SK-N-SH (cell line): ENCODE measurements around the gene INPP5K. TPM values are rescaled to one million over a fixed set of nuclear protein-coding genes. Genes with fewer than 3 reads are reported as not detected.

ENCODE experiments used
- CTCF ChIA-PET: fragments of 300-600, 350-600 bp; formaldehyde crosslinking; extraction: SDS; loops from one replicate; lab custom pipeline; 2021; lab: Yijun Ruan, JAX
- POLR2A ChIA-PET: fragments of 350-600 bp; sonication (Branson Sonifier 250); formaldehyde crosslinking; extraction: SDS; loops from one replicate; lab custom pipeline; 2020; ENCODE audit warnings: antibody characterized with exemption, inconsistent platforms; lab: Yijun Ruan, JAX
- DNase-seq: peaks from one replicate; pipeline ENCODE4 v3.0.0; 2012
- H2AFZ ChIP-seq: fragments of 200-600 bp; sonication (generic); 2 replicates; pipeline ENCODE4 v1.8.1; 2016; ENCODE audit warnings: antibody characterized with exemption, mild to moderate bottlenecking, low read depth
- H3F3A ChIP-seq: fragments of 200-600 bp; sonication (generic); replicated peaks from 2 replicates; pipeline ENCODE3; 2016; ENCODE audit warnings: antibody characterized with exemption, mild to moderate bottlenecking; ENCODE audit not compliant: insufficient read depth
- H3K27ac ChIP-seq, 2 experiments: fragments of 200-500 bp in 1 of 2; fragments of 200-600 bp in 1 of 2; sonication (Bioruptor generic) in 1 of 2; sonication (generic), shearing (Covaris generic) in 1 of 2; 2 replicates each; pipeline versions ENCODE4 v1.5.1 to v1.6.1; 2014 to 2016; ENCODE audit warnings: low read depth in 2 of 2, inconsistent platforms in 1 of 2, low read length in 1 of 2, mild to moderate bottlenecking in 1 of 2, mixed read lengths in 1 of 2
- H3K27me3 ChIP-seq: fragments of 200-600 bp; sonication (generic), shearing (Covaris generic); 2 replicates; pipeline ENCODE4 v1.6.1; 2016; ENCODE audit warnings: mixed run types; ENCODE audit not compliant: insufficient read depth
- H3K36me3 ChIP-seq, 2 experiments: fragments of 200-500 bp in 1 of 2; fragments of 200-600 bp in 1 of 2; sonication (Bioruptor generic) in 1 of 2; sonication (generic) in 1 of 2; replicated peaks in 1 of 2; 2 replicates each; pipeline versions ENCODE3 to v1.5.1; 2014 to 2016; ENCODE audit warnings: low read length in 1 of 2, mild to moderate bottlenecking in 1 of 2; ENCODE audit not compliant: insufficient read depth in 2 of 2, control insufficient read depth in 1 of 2
- H3K4me1 ChIP-seq, 2 experiments: fragments of 200-500 bp in 1 of 2; fragments of 200-600 bp in 1 of 2; sonication (Bioruptor generic) in 1 of 2; sonication (generic), shearing (Covaris generic) in 1 of 2; 2 replicates each; pipeline versions ENCODE4 v1.5.1 to v1.6.1; 2014 to 2016; ENCODE audit warnings: low read depth in 1 of 2, low read length in 1 of 2, mixed run types in 1 of 2; ENCODE audit not compliant: insufficient read depth in 2 of 2, control insufficient read depth in 1 of 2
- H3K4me2 ChIP-seq: fragments of 200-600 bp; sonication (generic), shearing (Covaris generic); 2 replicates; pipeline ENCODE4 v1.6.1; 2017; ENCODE audit warnings: mixed run types
- H3K4me3 ChIP-seq, 2 experiments: fragments of 200-500 bp in 1 of 2; fragments of 200-600 bp in 1 of 2; sonication (Bioruptor generic) in 1 of 2; sonication (generic), shearing (Covaris generic) in 1 of 2; 2 replicates each; pipeline versions ENCODE4 v1.5.1 to v1.8.1; 2014 to 2016; ENCODE audit warnings: low read depth in 2 of 2, inconsistent platforms in 1 of 2, low read length in 1 of 2, mild to moderate bottlenecking in 1 of 2, mixed read lengths in 1 of 2, moderate library complexity in 1 of 2
- H3K79me2 ChIP-seq: fragments of 200-600 bp; sonication (generic); 2 replicates; pipeline ENCODE4 v1.8.1; 2017; ENCODE audit warnings: mild to moderate bottlenecking; ENCODE audit not compliant: insufficient read depth
- H3K9ac ChIP-seq: fragments of 200-600 bp; sonication (generic); 2 replicates; pipeline ENCODE4 v1.6.1; 2017; ENCODE audit warnings: mixed run types
- H3K9me2 ChIP-seq: fragments of 200-600 bp; sonication (generic); 2 replicates; pipeline ENCODE4 v1.6.1; 2017; ENCODE audit warnings: mixed run types
- H3K9me3 ChIP-seq: fragments of 200-600 bp; sonication (generic); 2 replicates; pipeline ENCODE4 v1.6.1; 2017; ENCODE audit warnings: mixed run types, mild to moderate bottlenecking, moderate library complexity
- H4K20me1 ChIP-seq: fragments of 200-600 bp; sonication (generic); 2 replicates; pipeline ENCODE4 v1.6.1; 2017; ENCODE audit warnings: mild to moderate bottlenecking, mixed run types; ENCODE audit not compliant: insufficient read depth
- EP300 ChIP-seq, 2 experiments: IDR thresholded peaks; 2 replicates each; pipeline versions ENCODE4 v1.4.0 to v1.6.1; 2012; ENCODE audit warnings: borderline replicate concordance in 1 of 2, low read depth in 1 of 2, low read length in 1 of 2
- EZH2phosphoT487 ChIP-seq: fragments of 200-600 bp; sonication (generic); IDR thresholded peaks from 2 replicates; pipeline ENCODE4 v1.6.1; 2017; ENCODE audit warnings: low read depth, mixed run types, mild to moderate bottlenecking, antibody characterized with exemption, moderate library complexity, borderline replicate concordance
- FOXJ3 ChIP-seq: sonication (generic); formaldehyde crosslinking; IDR thresholded peaks from 2 replicates; pipeline ENCODE4 v1.5.1; 2020; ENCODE audit warnings: mild to moderate bottlenecking, missing genetic modification reagents
- FOXM1 ChIP-seq: IDR thresholded peaks from 2 replicates; pipeline ENCODE4 v1.4.0; 2012; ENCODE audit warnings: low read depth, mild to moderate bottlenecking
- JUND ChIP-seq: IDR thresholded peaks from 2 replicates; pipeline ENCODE4 v1.4.0; 2012
- MXI1 ChIP-seq: IDR thresholded peaks from 2 replicates; pipeline ENCODE4 v1.6.1; 2012; ENCODE audit warnings: mild to moderate bottlenecking, low read depth, low read length, improper control_type of control experiment
- PBX3 ChIP-seq: IDR thresholded peaks from 2 replicates; pipeline ENCODE4; 2012
- RAD21 ChIP-seq: IDR thresholded peaks from 2 replicates; pipeline ENCODE4 v1.6.1; 2012; ENCODE audit warnings: mild to moderate bottlenecking, low read length
- SMC3 ChIP-seq: IDR thresholded peaks from 2 replicates; pipeline ENCODE4 v1.6.1; 2012; ENCODE audit warnings: low read depth, low read length, improper control_type of control experiment
- USF2 ChIP-seq: fragments of 150-350 bp; IDR thresholded peaks from 2 replicates; pipeline ENCODE4 v1.6.1; 2017; ENCODE audit warnings: antibody characterized with exemption, low read length, low read depth, borderline replicate concordance
- ZBTB33 ChIP-seq: IDR thresholded peaks from 2 replicates; pipeline ENCODE4 v1.4.0; 2012; ENCODE audit warnings: low read depth, borderline replicate concordance
- WGBS: methylation state at CpG from one replicate; pipeline ENCODE4 v1.1.6; 2017; ENCODE audit warnings: low lambda C conversion rate; 5-methylcytosine and 5-hydroxymethylcytosine counted together
- polyA plus RNA-seq, 3 experiments: library from polyadenylated mRNA; depleted of rRNA; stranded (reverse); fragments of >200 nt; gene quantifications; 2 replicates each; pipeline ENCODE4 v1.2.3, GENCODE V29; 2012
- TF ChIP-seq, protein P1 (sequence below): IDR thresholded peaks from 2 replicates; pipeline ENCODE4 v1.6.1; 2012; ENCODE audit warnings: mild to moderate bottlenecking, low read depth, low read length, moderate library complexity
- TF ChIP-seq, protein P2 (sequence below): IDR thresholded peaks from 2 replicates; pipeline ENCODE4 v1.4.0; 2012; ENCODE audit warnings: low read depth

Gene INPP5K
- polyA plus RNA-seq, 1 of the 3 experiments (the other 2 are of a cell fraction): 26.2 TPM

- Histone ChIP-seq H3K9ac (no peak overlapping the region), H3K79me2 (peaks cover 13% of the 10 kb centered on the region; the same call in 1 of the 2 replicates), H2AFZ (no peak overlapping the region), H3K36me3 (peaks cover 45 to 47% of the 10 kb centered on the region in 2 experiments), H3K4me1 (no peaks in the 10 kb centered on the region), H3K4me3 (no peak overlapping the region), H3K27ac (no peak overlapping the region), H4K20me1 (no peaks in the 10 kb centered on the region), H3K9me3 (no peaks in the 10 kb centered on the region), H3K4me2 (no peak overlapping the region), H3F3A (no peaks in the 10 kb centered on the region), H3K27me3 (no peaks in the 10 kb centered on the region), H3K9me2 (no peaks in the 10 kb centered on the region)
- TF ChIP-seq SMC3 (no peak), JUND (no peak), USF2 (no peak), MXI1 (no peak), FOXM1 (no peak), PBX3 (no peak), EP300 (IDR thresholded peaks at IDR 0.05; ENCODE audit: borderline replicate concordance in 1 of 2, low read depth in 1 of 2, low read length in 1 of 2) (no peak), ZBTB33 (no peak), FOXJ3 (CRISPR knock-in tag) (no peak), EZH2phosphoT487 (no peak), RAD21 (no peak)
- TF ChIP-seq, protein P1, sequence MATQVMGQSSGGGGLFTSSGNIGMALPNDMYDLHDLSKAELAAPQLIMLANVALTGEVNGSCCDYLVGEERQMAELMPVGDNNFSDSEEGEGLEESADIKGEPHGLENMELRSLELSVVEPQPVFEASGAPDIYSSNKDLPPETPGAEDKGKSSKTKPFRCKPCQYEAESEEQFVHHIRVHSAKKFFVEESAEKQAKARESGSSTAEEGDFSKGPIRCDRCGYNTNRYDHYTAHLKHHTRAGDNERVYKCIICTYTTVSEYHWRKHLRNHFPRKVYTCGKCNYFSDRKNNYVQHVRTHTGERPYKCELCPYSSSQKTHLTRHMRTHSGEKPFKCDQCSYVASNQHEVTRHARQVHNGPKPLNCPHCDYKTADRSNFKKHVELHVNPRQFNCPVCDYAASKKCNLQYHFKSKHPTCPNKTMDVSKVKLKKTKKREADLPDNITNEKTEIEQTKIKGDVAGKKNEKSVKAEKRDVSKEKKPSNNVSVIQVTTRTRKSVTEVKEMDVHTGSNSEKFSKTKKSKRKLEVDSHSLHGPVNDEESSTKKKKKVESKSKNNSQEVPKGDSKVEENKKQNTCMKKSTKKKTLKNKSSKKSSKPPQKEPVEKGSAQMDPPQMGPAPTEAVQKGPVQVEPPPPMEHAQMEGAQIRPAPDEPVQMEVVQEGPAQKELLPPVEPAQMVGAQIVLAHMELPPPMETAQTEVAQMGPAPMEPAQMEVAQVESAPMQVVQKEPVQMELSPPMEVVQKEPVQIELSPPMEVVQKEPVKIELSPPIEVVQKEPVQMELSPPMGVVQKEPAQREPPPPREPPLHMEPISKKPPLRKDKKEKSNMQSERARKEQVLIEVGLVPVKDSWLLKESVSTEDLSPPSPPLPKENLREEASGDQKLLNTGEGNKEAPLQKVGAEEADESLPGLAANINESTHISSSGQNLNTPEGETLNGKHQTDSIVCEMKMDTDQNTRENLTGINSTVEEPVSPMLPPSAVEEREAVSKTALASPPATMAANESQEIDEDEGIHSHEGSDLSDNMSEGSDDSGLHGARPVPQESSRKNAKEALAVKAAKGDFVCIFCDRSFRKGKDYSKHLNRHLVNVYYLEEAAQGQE: no peak
- TF ChIP-seq, protein P2, sequence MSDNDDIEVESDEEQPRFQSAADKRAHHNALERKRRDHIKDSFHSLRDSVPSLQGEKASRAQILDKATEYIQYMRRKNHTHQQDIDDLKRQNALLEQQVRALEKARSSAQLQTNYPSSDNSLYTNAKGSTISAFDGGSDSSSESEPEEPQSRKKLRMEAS: no peak
- POLR2A ChIA-PET: interaction anchor here (1.2 kb wide), 1 partner anchor 9 kb away, joined by 4 read pairs; no protein-coding TSS in a partner anchor
- whole genome bisulfite sequencing: 95% methylated on average over 18 of the region's 26 CpGs
- no peak for DNase-seq
- CTCF ChIA-PET: interaction anchor here (2.1 kb wide), 1 partner anchor 113 kb away, joined by 4 read pairs; no protein-coding TSS in a partner anchor
Observed at GRCh38 chr17:1478418-1478817, 38.0 kb downstream of the INPP5K start.
